SU-DHL-6 (cell line): ENCODE results near the gene CNTN5.

Experiments used
- CTCF ChIP-seq: fragments of 200-600 bp; sonication (generic); IDR thresholded peaks from one replicate; pipeline ENCODE4 v1.5.1; 2017; ENCODE audit warnings: antibody characterized with exemption, mild to moderate bottlenecking, low read length, moderate library complexity; ENCODE audit not compliant: insufficient read depth, poor library complexity, severe bottlenecking
- EZH2phosphoT487 ChIP-seq: fragments of 200-600 bp; sonication (generic), shearing (Covaris generic); conservative IDR thresholded peaks from 2 replicates; pipeline ENCODE4 v1.6.1; 2018; ENCODE audit warnings: mild to moderate bottlenecking, antibody characterized with exemption, low read length, moderate library complexity, mixed read lengths

- TF ChIP-seq CTCF (no peak), EZH2phosphoT487 (no peak)
Observed at GRCh38 chr11:99918761-99919160, 898.0 kb downstream of the CNTN5 start.
